Measurements from ENCODE around the gene MIS18A. TPM values are rescaled to one million over a fixed set of nuclear protein-coding genes. Genes with fewer than 3 reads are reported as not detected.

MIS18A gene
- polyA plus RNA-seq, 1 experiment = 6.3 TPM

- Histone ChIP-seq H3K4me3 (ENCODE audit: low read depth, low read length) (no peak overlapping the region), H3K27ac (ENCODE audit: low read depth, low read length) (no peak overlapping the region), H3K27me3 (ENCODE audit: control insufficient read depth, insufficient read depth, low read length) (peaks cover 6% of the 10 kb centered on the region), H3K9me3 (ENCODE audit: control insufficient read depth, insufficient read depth, low read length) (no peaks in the 10 kb centered on the region)
- ChIA-PET CTCF (interaction anchor here (1.7 kb wide), 1 partner anchor 363 kb away, joined by 5 read pairs; no protein-coding TSS in a partner anchor), POLR2A (no interaction called here)
- TF ChIP-seq CTCF (IDR thresholded peaks at IDR 0.05; ENCODE audit: low read depth, low read length) = no peak
- DNase-seq (ENCODE audit: low read depth, low spot score) = no peak
Observed at GRCh38 chr21:32237021-32237420, 41.8 kb downstream of the MIS18A start.

- Histone ChIP-seq H3K27ac (ENCODE audit: low read depth, low read length) (no peak overlapping the region), H3K9me3 (ENCODE audit: control insufficient read depth, insufficient read depth, low read length) (no peaks in the 10 kb centered on the region), H3K4me3 (ENCODE audit: low read depth, low read length) (no peak overlapping the region), H3K27me3 (ENCODE audit: control insufficient read depth, insufficient read depth, low read length) (no peaks in the 10 kb centered on the region)
- ChIA-PET CTCF (no interaction called here), POLR2A (no interaction called here)
- no peak for TF ChIP-seq CTCF (IDR thresholded peaks at IDR 0.05; ENCODE audit: low read depth, low read length)
- DNase-seq (ENCODE audit: low read depth, low spot score) = no peak
Observed at GRCh38 chr21:32233722-32234301, 45.0 kb downstream of the MIS18A start.

GRCh38 chr21:32233055-32233546 lies 45.7 kb downstream of the MIS18A start:
- no peaks in the 10 kb centered on the region for H3K27me3 ChIP-seq (ENCODE audit: control insufficient read depth, insufficient read depth, low read length)
- no peak for TF ChIP-seq CTCF (IDR thresholded peaks at IDR 0.05; ENCODE audit: low read depth, low read length)
- H3K9me3 ChIP-seq (ENCODE audit: control insufficient read depth, insufficient read depth, low read length) = no peaks in the 10 kb centered on the region
- CTCF ChIA-PET = no interaction called here
- DNase-seq (ENCODE audit: low read depth, low spot score) = no peak
- H3K4me3 ChIP-seq (ENCODE audit: low read depth, low read length) = no peak overlapping the region
- POLR2A ChIA-PET = no interaction called here
- no peak overlapping the region for H3K27ac ChIP-seq (ENCODE audit: low read depth, low read length)

GRCh38 chr21:32226444-32226843 lies 52.4 kb downstream of the MIS18A start:
- no peak for DNase-seq (ENCODE audit: low read depth, low spot score)
- Histone ChIP-seq H3K9me3 (ENCODE audit: control insufficient read depth, insufficient read depth, low read length) (no peaks in the 10 kb centered on the region), H3K4me3 (ENCODE audit: low read depth, low read length) (no peak overlapping the region), H3K27ac (ENCODE audit: low read depth, low read length) (no peak overlapping the region), H3K27me3 (ENCODE audit: control insufficient read depth, insufficient read depth, low read length) (no peaks in the 10 kb centered on the region)
- ChIA-PET CTCF (no interaction called here), POLR2A (no interaction called here)
- no peak for TF ChIP-seq CTCF (IDR thresholded peaks at IDR 0.05; ENCODE audit: low read depth, low read length)

Other genes starting within 250 kb of the MIS18A start
- gene MRAP, start 19.8 kb upstream of the MIS18A start, polyA plus RNA-seq (2011; rRNA removed) = not detected in 2 replicates
- gene URB1, start 114.0 kb upstream of the MIS18A start, polyA plus RNA-seq (2011; rRNA removed) = 7.6 and 7.7 TPM in 2 replicates
- gene EVA1C, start 133.7 kb upstream of the MIS18A start, polyA plus RNA-seq (2011; rRNA removed) = 2.8 and 5.7 TPM in 2 replicates